Activated CD4-positive, alpha-beta T cell treated with anti-CD3 and anti-CD28 coated beads, Interleukin-2, amount 10 ng/mL, durations not matched to agents 24 days and 14 days (primary cell): ENCODE measurements around the gene RHBG. TPM values are rescaled to one million over a fixed set of nuclear protein-coding genes. Genes with fewer than 3 reads are reported as not detected.
"Not testable (repeated sequence)": the region's sequence is repeated elsewhere in the genome, so short reads cannot be mapped to it uniquely, and the experiment has no call there.

Source experiments
- DNase-seq: peaks from one replicate; pipeline ENCODE4 v3.0.0; 2022
- H3K27ac Mint-ChIP-seq: one replicate; pipeline ENCODE4 v1.8.0; 2022; ENCODE audit warnings: mild to moderate bottlenecking, mixed read lengths
- H3K27me3 Mint-ChIP-seq: one replicate; pipeline ENCODE4 v1.8.0; 2022; ENCODE audit warnings: mixed read lengths
- H3K36me3 Mint-ChIP-seq: one replicate; pipeline ENCODE4 v1.8.0; 2022; ENCODE audit warnings: low read depth, mild to moderate bottlenecking, mixed read lengths
- H3K4me1 Mint-ChIP-seq: one replicate; pipeline ENCODE4 v1.8.0; 2021; ENCODE audit warnings: mixed read lengths
- H3K4me3 Mint-ChIP-seq: one replicate; pipeline ENCODE4 v1.8.0; 2022; ENCODE audit warnings: mild to moderate bottlenecking, moderate library complexity, mixed read lengths
- H3K9me3 Mint-ChIP-seq: one replicate; pipeline ENCODE4 v1.8.0; 2021; ENCODE audit warnings: mixed read lengths
- intact Hi-C: fragments of 100-400 bp; cut with micrococcal nuclease; formaldehyde crosslinking; loops from one replicate; pipeline ENCODE4 v1.15.1; 2023
- total RNA-seq: library from RNA; stranded (reverse); gene quantifications from 2 replicates; pipeline ENCODE4 v1.2.3, GENCODE V29; 2022

The RHBG gene
- total RNA-seq, 1 donor from 2014 or later = not detected

- Mint-ChIP-seq H3K4me1 (no peaks in the 10 kb centered on the region), H3K4me3 (no peak overlapping the region), H3K9me3 (no peaks in the 10 kb centered on the region), H3K27me3 (peaks cover 33% of the 10 kb centered on the region), H3K27ac (no peak overlapping the region), H3K36me3 (no peaks in the 10 kb centered on the region)
- DNase-seq = no peak
- intact Hi-C loops = no loop called here
Measured at GRCh38 chr1:156347331-156347730, 21.7 kb upstream of the RHBG start.

- intact Hi-C loops, H3K36me3 Mint-ChIP-seq, H3K9me3 Mint-ChIP-seq, H3K27ac Mint-ChIP-seq, H3K4me1 Mint-ChIP-seq, DNase-seq, H3K4me3 Mint-ChIP-seq: not testable (repeated sequence)
- H3K27me3 Mint-ChIP-seq = peaks cover 31% of the 10 kb centered on the region
Measured at GRCh38 chr1:156352481-156352880, 16.5 kb upstream of the RHBG start.

GRCh38 chr1:156356262-156356874 lies 12.6 kb upstream of the RHBG start:
- DNase-seq = no peak
- Mint-ChIP-seq H3K4me1 (peaks cover 3% of the 10 kb centered on the region), H3K27ac (no peak overlapping the region), H3K27me3 (peaks cover 45% of the 10 kb centered on the region), H3K4me3 (no peak overlapping the region), H3K36me3 (no peaks in the 10 kb centered on the region), H3K9me3 (no peaks in the 10 kb centered on the region)
- intact Hi-C loops = no loop called here

DNA sequence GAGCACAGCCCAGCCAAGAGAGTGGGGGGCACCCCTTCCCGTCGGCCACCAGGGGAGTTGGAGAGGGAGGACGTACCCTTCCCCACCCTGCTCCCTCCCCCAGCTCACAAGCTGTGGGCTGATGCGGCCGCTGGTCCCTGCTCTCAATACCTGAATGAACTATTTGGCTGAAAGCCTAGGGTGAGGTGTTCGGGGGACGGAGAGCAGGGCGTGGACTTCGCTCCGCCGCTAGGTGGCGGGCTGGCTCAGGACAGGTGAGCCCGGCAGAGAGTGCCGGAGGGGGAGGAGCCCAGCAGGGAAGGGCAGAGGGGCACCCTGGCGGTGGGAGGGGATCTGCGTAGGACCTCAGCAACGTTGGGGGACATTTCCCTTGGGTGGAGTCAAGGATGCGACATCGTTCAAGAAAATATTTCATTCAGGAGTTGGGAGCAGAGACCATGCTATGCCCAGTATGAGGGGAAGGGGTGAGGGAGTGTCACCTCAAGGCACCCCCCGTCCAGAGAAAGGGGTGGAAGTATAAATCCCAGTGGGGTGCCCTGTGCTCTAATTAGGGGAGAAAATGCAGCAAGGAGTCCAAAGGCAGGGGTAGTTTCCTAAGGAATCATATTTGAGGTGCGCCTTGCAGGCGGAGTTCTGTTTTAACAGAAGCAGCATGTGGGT lies 12.0 kb upstream of the RHBG start:
- Mint-ChIP-seq H3K4me3 (no peak overlapping the region), H3K36me3 (no peaks in the 10 kb centered on the region), H3K9me3 (no peaks in the 10 kb centered on the region), H3K27me3 (peaks cover 45% of the 10 kb centered on the region), H3K4me1 (peaks cover 3% of the 10 kb centered on the region), H3K27ac (no peak overlapping the region)
- peak; percentile 92 for DNase-seq
- intact Hi-C loops = no loop called here

DNA sequence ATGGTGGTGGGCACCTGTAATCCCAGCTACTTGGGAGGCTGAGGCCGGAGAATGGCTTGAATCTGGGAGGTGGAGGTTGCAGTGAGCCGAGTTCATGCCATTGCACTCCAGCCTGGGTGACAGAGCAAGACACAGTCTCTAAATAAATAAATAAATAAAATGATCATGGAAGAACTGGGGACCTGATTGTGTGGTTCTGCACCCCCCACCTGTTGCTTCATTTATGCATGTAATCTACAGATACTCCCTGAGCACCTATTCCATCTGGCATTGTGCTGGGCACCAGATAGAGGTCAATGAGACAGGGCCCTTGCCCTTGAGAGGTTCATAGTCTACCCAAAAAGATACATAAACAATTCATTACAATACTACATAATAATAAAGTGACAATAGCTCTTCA lies 11.0 kb upstream of the RHBG start:
- H3K4me3 Mint-ChIP-seq = no peak overlapping the region
- H3K27me3 Mint-ChIP-seq = peaks cover 45% of the 10 kb centered on the region
- no peak overlapping the region for H3K27ac Mint-ChIP-seq
- intact Hi-C loops = no loop called here
- no peaks in the 10 kb centered on the region for H3K9me3 Mint-ChIP-seq
- DNase-seq = no peak
- no peaks in the 10 kb centered on the region for H3K36me3 Mint-ChIP-seq
- H3K4me1 Mint-ChIP-seq = peaks cover 3% of the 10 kb centered on the region

DNA sequence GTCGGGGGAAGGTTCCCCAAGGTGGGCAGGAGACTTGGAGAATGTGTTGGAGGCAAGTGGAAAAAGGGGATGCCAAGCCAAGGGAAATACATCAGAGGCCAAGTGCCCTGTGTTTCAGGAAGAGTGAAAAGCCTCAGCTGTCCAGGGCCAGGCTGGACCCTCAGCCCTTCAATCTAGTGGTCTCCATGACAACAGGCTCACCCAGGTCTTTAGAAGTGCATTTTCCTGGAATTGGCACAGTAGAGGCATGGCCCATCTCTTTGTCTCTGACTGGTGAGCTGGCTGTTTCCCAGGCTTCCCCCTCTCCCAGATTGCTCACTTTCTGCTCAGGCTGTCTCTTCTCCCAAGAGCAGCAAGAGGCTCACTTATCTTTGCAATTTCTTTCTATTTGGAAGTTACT lies 10.4 kb upstream of the RHBG start:
- intact Hi-C loops = no loop called here
- Mint-ChIP-seq H3K36me3 (no peaks in the 10 kb centered on the region), H3K27ac (no peak overlapping the region), H3K4me3 (no peak overlapping the region), H3K9me3 (no peaks in the 10 kb centered on the region), H3K4me1 (peaks cover 3% of the 10 kb centered on the region), H3K27me3 (peaks cover 46% of the 10 kb centered on the region)
- no peak for DNase-seq

GRCh38 chr1:156359249-156359648 lies 9.8 kb upstream of the RHBG start:
- Mint-ChIP-seq H3K27me3 (peaks cover 47% of the 10 kb centered on the region), H3K36me3 (no peaks in the 10 kb centered on the region), H3K9me3 (no peaks in the 10 kb centered on the region), H3K4me3 (no peak overlapping the region), H3K4me1 (peaks cover 3% of the 10 kb centered on the region), H3K27ac (no peak overlapping the region)
- no peak for DNase-seq
- intact Hi-C loops = no loop called here

- H3K27me3 Mint-ChIP-seq = peaks cover 51% of the 10 kb centered on the region
- intact Hi-C loops = no loop called here
- H3K36me3 Mint-ChIP-seq = no peaks in the 10 kb centered on the region
- no peak overlapping the region for H3K4me3 Mint-ChIP-seq
- H3K4me1 Mint-ChIP-seq = peaks cover 3% of the 10 kb centered on the region
- DNase-seq = no peak
- H3K27ac Mint-ChIP-seq = no peak overlapping the region
- H3K9me3 Mint-ChIP-seq = no peaks in the 10 kb centered on the region
Measured at GRCh38 chr1:156359973-156360372, 9.0 kb upstream of the RHBG start.

DNA sequence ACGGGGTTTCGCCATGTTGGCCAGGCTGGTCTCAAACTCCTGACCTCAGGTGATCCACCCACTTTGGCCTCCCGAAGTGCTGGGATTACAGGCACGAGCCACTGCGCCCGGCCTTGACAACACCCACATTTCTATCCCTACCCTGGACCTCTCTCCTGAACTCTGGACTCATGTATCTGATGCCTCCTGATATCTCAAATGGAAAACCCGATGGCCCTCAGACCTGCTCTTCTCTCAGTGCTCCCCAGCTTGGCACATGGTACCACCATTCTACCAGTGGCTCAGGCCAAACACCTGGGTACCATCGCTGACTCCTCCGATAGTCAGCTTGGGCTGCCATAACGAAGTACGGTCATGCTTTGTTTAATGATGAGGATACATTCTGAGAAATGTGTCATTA lies 8.5 kb upstream of the RHBG start:
- Mint-ChIP-seq H3K36me3 (no peaks in the 10 kb centered on the region), H3K4me1 (peaks cover 3% of the 10 kb centered on the region), H3K27ac (no peak overlapping the region), H3K9me3 (no peaks in the 10 kb centered on the region), H3K27me3 (peaks cover 54% of the 10 kb centered on the region), H3K4me3 (no peak overlapping the region)
- intact Hi-C loops = no loop called here
- no peak for DNase-seq

DNA sequence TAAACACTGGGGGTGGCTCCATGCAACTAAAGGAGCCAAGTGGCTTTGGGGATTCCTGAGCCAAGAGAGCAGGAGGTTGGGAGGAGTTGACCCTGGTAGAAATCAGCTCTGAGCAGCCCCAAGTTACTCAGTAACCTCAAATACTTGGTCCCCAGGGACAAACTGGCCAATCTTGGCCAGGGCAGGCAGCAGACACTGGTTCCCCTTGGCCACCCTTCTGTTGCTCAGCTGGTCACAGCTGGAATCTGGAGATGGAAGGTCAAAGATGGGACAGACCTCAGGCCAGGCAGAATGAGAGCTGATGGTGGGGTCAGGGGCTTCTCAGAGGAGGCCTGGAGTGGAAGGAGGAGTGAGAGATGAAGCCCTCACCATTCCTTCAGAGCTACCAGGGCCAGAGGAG lies 3.3 kb upstream of the RHBG start:
- H3K36me3 Mint-ChIP-seq = no peaks in the 10 kb centered on the region
- no peaks in the 10 kb centered on the region for H3K9me3 Mint-ChIP-seq
- DNase-seq = no peak
- H3K27me3 Mint-ChIP-seq = peaks cover 47% of the 10 kb centered on the region
- no peak overlapping the region for H3K27ac Mint-ChIP-seq
- intact Hi-C loops = no loop called here
- H3K4me1 Mint-ChIP-seq = peaks cover 4% of the 10 kb centered on the region
- no peak overlapping the region for H3K4me3 Mint-ChIP-seq

DNA sequence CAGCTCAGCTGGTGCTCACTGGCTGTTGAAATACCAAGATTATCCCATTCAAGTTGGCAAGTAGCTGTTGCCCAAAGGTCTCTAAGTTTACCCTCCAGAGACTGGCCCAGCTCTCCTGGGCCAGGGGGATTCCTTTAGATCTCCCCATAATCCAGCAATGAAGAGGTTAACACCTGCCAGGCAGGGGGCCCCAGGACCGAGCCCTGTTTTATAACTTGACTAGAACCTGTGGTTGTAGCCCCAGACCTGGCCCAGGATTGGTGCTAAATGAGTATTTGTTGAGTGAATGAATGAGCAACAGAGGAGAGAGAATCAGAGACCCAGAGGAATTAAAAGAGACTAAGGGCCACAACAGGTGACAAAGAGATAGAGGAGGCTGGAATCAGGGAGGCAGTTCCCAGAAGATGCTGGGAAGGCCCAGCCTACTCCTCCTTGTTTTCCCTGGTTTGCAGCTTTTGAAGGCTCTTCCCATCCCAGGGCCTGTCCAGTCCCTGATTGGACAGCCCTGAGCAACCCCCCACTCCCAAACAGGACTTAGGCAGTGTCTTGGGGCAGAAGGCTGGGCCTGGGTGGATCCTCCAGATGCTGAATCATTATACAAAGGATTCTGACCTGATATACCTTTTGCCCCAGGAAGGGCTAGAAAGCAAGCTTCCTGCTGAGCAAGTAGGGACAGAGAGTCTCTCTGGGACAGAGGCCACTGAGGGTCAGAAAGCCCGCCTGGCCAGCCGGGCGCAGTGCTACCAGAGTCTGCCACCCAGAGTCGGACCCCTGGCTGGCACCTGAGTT lies 2.4 kb upstream of the RHBG start:
- H3K4me1 Mint-ChIP-seq = peaks cover 4% of the 10 kb centered on the region
- no peaks in the 10 kb centered on the region for H3K36me3 Mint-ChIP-seq
- no peak overlapping the region for H3K4me3 Mint-ChIP-seq
- no peak overlapping the region for H3K27ac Mint-ChIP-seq
- intact Hi-C loops = no loop called here
- peaks cover 52% of the 10 kb centered on the region for H3K27me3 Mint-ChIP-seq
- no peak for DNase-seq
- H3K9me3 Mint-ChIP-seq = no peaks in the 10 kb centered on the region

DNA sequence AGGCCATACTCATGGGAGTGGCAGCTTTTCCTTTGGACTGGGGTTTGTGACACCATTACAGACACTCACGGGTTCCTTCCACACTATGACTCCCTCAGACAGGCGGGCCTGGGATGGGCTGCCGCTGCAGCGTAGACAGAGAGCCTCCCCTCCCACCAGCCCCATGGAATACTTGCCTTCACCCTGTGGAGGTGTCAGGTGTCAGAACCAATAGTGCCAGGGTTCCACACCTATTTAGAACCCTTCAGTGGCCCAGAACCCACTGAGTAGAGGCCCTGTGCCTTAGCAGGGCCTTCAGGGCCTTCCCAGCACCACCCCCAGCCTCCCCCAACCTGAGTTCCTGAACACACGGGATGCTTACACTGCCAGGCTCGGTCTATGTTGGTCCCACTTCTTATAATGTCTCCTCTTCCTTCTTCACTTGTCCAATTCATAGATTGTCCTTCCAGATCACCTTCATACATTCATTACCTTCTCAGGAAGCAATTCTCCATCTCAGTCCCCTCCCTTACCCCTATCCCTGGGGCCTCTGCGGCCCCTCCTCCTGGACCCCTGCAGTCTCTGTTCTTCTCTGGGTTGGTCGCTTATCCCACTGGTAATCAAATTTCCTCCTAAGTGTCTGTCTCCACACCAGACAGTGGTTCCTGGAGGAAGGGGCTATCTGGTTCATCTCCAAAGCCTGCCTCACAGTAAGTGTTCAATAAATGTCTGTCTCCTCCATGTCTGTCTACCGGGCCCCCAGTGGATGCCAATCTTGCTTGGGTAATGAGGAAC lies 1.4 kb upstream of the RHBG start:
- intact Hi-C loops = no loop called here
- Mint-ChIP-seq H3K27me3 (peaks cover 61% of the 10 kb centered on the region), H3K4me1 (peaks cover 6% of the 10 kb centered on the region), H3K9me3 (no peaks in the 10 kb centered on the region), H3K4me3 (no peak overlapping the region), H3K36me3 (no peaks in the 10 kb centered on the region), H3K27ac (no peak overlapping the region)
- no peak for DNase-seq

DNA sequence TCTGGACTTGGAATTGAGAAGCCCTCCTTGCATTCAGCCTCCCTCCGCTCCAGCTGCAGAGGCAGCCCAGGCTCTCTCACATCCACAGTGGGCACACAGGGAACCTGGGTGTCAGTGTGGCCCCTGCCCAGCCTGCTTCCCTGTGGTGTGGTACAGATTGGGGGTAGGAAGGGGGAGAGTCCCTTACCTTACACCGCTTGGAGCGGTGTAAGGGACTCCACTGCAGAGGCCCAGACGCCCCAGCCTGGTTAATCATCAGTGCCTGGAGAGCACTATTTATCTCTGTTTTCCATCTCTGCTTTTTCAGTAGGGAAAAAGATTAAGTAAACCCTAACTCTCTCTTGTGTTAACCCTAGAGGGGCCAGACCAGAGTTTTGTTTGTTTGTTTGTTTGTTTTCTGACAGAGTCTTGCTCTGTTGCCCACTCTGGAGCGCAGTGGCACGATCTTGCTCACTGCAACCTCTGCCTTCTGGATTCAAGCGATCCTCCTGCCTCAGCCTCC lies 803 bp upstream of the RHBG start:
- peaks cover 6% of the 10 kb centered on the region for H3K4me1 Mint-ChIP-seq
- no peaks in the 10 kb centered on the region for H3K9me3 Mint-ChIP-seq
- no peak overlapping the region for H3K4me3 Mint-ChIP-seq
- intact Hi-C loops = no loop called here
- H3K36me3 Mint-ChIP-seq = no peaks in the 10 kb centered on the region
- H3K27me3 Mint-ChIP-seq = peaks cover 65% of the 10 kb centered on the region
- no peak for DNase-seq
- H3K27ac Mint-ChIP-seq = no peak overlapping the region
